ENCODE results near the gene LIPE.

- TF ChIP-seq, protein P1, sequence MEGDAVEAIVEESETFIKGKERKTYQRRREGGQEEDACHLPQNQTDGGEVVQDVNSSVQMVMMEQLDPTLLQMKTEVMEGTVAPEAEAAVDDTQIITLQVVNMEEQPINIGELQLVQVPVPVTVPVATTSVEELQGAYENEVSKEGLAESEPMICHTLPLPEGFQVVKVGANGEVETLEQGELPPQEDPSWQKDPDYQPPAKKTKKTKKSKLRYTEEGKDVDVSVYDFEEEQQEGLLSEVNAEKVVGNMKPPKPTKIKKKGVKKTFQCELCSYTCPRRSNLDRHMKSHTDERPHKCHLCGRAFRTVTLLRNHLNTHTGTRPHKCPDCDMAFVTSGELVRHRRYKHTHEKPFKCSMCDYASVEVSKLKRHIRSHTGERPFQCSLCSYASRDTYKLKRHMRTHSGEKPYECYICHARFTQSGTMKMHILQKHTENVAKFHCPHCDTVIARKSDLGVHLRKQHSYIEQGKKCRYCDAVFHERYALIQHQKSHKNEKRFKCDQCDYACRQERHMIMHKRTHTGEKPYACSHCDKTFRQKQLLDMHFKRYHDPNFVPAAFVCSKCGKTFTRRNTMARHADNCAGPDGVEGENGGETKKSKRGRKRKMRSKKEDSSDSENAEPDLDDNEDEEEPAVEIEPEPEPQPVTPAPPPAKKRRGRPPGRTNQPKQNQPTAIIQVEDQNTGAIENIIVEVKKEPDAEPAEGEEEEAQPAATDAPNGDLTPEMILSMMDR (optimal IDR thresholded peaks at IDR 0.05 in 1 of 3, IDR thresholded peaks at IDR 0.05 in 1 of 3, conservative IDR thresholded peaks at IDR 0.05 in 1 of 3; ENCODE audit: extremely low read depth in 1 of 3, insufficient read depth in 2 of 3, low read length in 3 of 3) = no peak
- no peak for TF ChIP-seq EZH2 (IDR thresholded peaks at IDR 0.05; ENCODE audit: low read length)
Observed at GRCh38 chr19:42421591-42422031, 5.6 kb downstream of the LIPE start.

All from keratinocyte (primary cell).